Measurements from ENCODE around the gene GSE1. TPM values are rescaled to one million over a fixed set of nuclear protein-coding genes. Genes with fewer than 3 reads are reported as not detected.

Gene GSE1
- total RNA-seq, 2 experiments from 2014 or later: 8.6 to 10.1 TPM

DNA sequence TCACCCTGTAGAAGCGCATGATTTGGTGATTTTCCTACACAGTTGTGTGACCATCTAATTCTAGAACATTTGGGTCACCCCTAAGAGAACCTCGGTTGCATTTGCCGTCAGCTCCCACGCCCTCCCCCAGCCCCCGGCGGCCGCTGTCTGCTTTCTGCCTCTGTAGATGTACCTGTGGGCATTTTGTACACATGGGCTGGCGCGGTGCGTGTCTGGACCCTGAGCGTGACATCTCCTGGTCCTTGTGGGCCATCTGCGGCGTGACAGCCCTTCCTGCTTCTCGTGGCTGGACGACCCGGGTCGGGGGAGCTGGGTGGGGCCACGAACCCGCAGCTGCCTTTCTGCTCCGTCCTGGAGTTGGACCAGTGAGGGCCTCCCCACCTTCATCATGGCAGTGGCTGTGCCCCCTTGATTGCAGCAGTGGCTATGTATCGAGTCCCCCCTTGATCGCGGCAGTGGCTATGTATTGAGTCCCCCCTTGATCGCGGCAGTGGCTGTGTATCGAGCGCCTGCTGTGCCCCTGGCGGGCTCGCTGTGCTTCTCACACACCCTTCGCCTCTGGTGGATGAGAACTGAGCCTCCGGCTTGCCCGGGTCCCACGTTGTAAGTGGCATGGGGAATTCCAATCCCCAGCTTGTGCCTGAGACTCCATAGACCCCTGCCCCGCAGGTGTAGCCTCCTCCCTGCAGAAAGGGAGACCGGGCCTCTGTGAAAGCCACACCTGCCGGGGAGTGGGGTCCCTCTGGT lies 24.1 kb downstream of the GSE1 start:
- intact Hi-C loops (cut with micrococcal nuclease): no loop called here

DNA sequence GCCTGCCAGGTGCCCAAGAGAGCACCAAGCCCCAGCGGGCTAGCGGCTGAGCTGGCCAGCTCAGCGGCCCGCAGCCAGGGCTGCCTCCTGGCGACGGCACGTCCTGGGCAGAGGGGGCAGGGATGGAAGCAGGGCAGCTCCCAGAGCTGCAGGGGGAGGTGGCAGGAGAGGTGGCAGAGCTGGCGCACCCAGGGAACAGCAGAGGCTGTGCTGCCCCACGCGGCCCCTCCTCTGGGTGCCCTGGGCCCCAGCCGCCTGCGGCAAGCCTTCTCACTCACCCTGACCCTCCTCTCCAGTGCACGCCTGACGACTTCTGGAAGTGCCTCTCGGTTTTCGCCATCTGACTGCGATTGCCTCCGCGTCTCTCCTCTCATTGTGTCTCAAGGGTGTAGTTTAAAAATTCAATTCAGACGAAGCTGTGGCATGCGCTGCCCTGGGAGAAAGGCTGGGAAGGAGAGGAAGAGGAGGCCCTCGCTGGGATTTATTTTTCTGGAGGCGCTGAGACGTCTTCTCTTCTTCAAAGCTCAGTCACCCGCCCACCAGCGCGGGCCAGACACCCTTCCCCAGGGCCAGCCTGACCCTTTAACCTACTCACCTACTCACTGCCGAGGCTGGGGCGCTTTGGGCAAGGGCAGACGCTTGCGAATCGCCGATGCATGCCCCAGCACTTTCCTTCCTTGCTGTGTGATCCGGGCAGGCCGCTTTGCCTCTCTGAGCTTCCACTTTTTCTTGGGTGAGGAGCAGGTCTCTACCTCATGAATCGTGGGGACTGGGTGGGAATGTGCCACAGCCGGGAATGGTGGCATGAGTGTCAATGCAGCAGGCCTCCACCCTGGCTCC lies 24.9 kb downstream of the GSE1 start:
- intact Hi-C loops (cut with micrococcal nuclease): no loop called here

More for the DNA sequence above, 24.1 kb downstream of the GSE1 start:
- Mint-ChIP-seq H3K4me3 (no peak overlapping the region), H3K9me3 (no peaks in the 10 kb centered on the region), H3K4me1 (ENCODE audit: low read depth) (no peaks in the 10 kb centered on the region), H3K36me3 (ENCODE audit: low read depth) (no peaks in the 10 kb centered on the region), H3K27me3 (ENCODE audit: low read depth) (no peaks in the 10 kb centered on the region), H3K27ac (no peak overlapping the region)
- CTCF ChIA-PET: interaction anchor here (0.6 to 1.0 kb wide), 2 partner anchors 21 to 209 kb away, joined by 3 read pairs; no protein-coding TSS in a partner anchor
- no peak for DNase-seq

DNA sequence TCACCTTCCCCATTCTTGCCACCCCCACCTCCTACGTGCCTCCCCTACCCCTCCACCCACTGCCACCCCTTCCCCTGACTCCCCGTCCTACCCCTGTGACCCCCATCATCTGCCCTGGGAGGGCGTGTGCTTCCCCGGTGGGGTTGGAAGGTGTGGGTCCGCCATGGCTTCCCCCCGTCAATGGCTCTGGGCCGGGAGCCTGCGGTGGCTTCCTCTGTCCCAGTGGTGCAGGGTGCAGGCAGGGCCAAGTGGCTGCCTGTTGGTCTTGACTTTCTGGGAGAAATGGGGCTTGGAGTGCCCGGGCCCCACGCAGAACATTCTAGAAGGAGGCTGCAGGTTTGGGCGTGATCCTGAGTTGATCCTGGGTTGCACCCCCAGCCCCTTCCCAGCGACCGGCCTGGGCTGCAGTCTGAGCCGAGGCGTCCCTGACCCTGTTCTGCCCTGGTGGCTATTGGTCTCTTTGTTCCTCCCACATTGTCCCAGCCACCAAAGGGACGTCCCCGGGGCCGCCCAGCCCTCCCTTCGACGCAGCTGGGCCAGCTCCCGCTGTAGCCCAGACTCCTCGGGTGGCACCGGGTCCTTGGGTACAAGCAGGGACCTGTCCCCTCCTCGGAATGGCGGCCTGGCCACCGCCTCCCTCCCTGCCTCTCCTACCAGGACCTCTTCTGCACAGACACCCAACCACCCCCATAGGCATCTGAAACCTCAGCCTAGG lies 25.7 kb downstream of the GSE1 start:
- DNase-seq: no peak
- CTCF ChIA-PET: no interaction called here
- Mint-ChIP-seq H3K4me3 (no peak overlapping the region), H3K27ac (no peak overlapping the region), H3K9me3 (no peaks in the 10 kb centered on the region), H3K36me3 (ENCODE audit: low read depth) (no peaks in the 10 kb centered on the region), H3K27me3 (ENCODE audit: low read depth) (no peaks in the 10 kb centered on the region), H3K4me1 (ENCODE audit: low read depth) (no peaks in the 10 kb centered on the region)
- intact Hi-C loops (cut with micrococcal nuclease): no loop called here

More for the DNA sequence above, 24.9 kb downstream of the GSE1 start:
- Mint-ChIP-seq H3K27me3 (ENCODE audit: low read depth) (no peaks in the 10 kb centered on the region), H3K4me3 (no peak overlapping the region), H3K4me1 (ENCODE audit: low read depth) (no peaks in the 10 kb centered on the region), H3K9me3 (no peaks in the 10 kb centered on the region), H3K36me3 (ENCODE audit: low read depth) (no peaks in the 10 kb centered on the region), H3K27ac (no peak overlapping the region)
- CTCF ChIA-PET: interaction anchor here (0.6 kb wide), 1 partner anchor 208 kb away, joined by 3 read pairs; no protein-coding TSS in a partner anchor
- DNase-seq: no peak

DNA sequence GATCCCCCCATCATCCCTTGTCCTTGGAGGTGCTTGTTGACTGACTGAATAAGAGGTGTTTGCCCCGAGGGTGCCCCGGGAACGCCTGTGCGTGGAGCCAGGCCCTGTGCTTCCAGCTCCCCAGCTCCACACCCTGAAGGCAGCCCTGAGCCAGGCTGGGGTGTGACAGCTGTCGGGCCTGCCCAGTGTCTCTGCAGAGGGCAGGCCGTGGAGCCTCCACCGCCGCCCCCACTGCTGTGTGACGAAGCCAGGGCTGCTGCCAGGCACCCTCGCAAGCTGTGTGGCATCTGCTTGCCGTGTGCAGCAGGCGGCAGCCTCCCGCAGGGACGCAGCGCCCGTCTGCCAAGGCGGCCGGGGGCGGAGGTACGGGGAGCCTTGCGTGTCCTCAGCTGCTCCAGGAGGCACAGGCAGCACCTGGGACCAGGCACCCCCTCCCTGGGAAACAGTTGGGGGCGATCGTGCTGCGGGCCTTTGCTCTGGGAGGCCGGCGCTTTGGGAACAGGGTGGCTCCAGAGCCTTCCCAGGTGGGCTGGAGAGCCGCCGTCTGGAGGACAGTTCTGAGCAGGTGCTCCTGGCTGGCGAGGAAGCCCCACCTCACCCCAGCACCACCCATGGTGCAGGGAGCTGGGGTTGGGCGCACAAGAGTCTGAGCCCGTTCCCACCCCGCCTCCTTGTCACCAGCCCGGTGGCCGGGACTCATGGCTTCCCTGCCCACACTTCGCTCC lies 26.6 kb downstream of the GSE1 start:
- Mint-ChIP-seq H3K4me3 (no peak overlapping the region), H3K36me3 (ENCODE audit: low read depth) (no peaks in the 10 kb centered on the region), H3K27ac (no peak overlapping the region), H3K9me3 (no peaks in the 10 kb centered on the region), H3K4me1 (ENCODE audit: low read depth) (no peaks in the 10 kb centered on the region), H3K27me3 (ENCODE audit: low read depth) (no peaks in the 10 kb centered on the region)
- CTCF ChIA-PET: no interaction called here
- DNase-seq: no peak
- intact Hi-C loops (cut with micrococcal nuclease): no loop called here

DNA sequence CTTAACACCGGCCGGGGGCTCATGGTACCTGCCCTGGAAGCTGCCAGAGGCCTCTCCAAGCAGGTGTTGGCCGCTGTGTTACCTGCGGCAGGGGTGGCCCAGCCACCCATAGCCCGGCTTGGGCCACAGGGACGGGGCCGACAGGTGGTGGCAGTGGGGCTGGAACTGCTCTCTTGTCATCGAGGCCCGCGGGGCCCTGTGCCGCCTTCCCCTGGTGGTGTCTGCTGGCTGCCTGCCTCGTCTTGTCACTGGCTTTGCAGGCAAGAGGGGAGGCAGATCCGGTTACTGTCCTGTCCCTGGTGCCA lies 27.1 kb downstream of the GSE1 start:
- no peaks in the 10 kb centered on the region for H3K27me3 Mint-ChIP-seq (ENCODE audit: low read depth)
- no peak for DNase-seq
- H3K9me3 Mint-ChIP-seq: no peaks in the 10 kb centered on the region
- H3K36me3 Mint-ChIP-seq (ENCODE audit: low read depth): no peaks in the 10 kb centered on the region
- CTCF ChIA-PET: no interaction called here
- intact Hi-C loops (cut with micrococcal nuclease): no loop called here
- H3K4me1 Mint-ChIP-seq (ENCODE audit: low read depth): no peaks in the 10 kb centered on the region
- no peak overlapping the region for H3K4me3 Mint-ChIP-seq
- H3K27ac Mint-ChIP-seq: no peak overlapping the region

DNA sequence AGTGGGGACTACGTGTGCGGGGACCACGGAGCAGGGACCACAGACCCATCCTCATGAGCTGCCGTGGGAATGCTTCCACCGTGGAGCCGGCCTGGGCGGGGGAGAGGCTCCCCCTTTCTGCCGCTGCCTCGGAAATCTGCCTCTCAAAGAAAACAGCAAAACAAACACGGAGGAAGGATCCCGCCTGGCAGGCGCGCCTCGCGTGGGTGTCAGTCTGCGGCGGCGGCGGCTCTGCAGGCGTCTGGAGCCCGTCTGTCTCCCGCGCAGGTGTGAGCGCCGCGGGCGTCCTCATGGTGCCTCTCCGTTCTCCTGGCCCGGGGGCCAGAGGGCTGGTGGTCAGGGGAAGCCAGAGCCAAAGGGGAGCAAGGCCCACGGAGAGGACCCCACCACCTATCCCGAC lies 27.5 kb downstream of the GSE1 start:
- intact Hi-C loops (cut with micrococcal nuclease): no loop called here
- H3K4me3 Mint-ChIP-seq: no peak overlapping the region
- no peak overlapping the region for H3K27ac Mint-ChIP-seq
- no peaks in the 10 kb centered on the region for H3K27me3 Mint-ChIP-seq (ENCODE audit: low read depth)
- H3K4me1 Mint-ChIP-seq (ENCODE audit: low read depth): no peaks in the 10 kb centered on the region
- DNase-seq: no peak
- no peaks in the 10 kb centered on the region for H3K9me3 Mint-ChIP-seq
- no peaks in the 10 kb centered on the region for H3K36me3 Mint-ChIP-seq (ENCODE audit: low read depth)
- CTCF ChIA-PET: no interaction called here

DNA sequence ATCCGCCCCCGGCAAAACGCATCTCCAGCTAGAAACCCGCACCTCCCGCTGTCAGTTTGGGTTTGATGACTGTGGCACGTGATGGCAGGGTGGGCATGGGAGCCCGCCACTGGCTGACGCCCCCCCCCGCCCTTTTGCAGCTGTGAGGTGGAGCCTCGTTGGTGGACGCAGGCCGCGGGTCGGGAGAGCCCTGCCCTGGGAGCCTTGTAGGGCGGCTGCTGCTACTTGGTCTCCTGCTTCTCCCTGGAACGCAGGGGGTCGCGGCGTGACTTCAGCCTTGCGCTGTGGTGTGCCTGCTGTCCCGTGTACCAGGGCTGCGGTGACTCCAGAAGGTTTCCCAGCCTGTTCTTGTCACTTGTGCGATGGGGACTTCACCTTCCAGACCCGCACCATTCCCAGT lies 28.2 kb downstream of the GSE1 start:
- H3K9me3 Mint-ChIP-seq: no peaks in the 10 kb centered on the region
- intact Hi-C loops (cut with micrococcal nuclease): no loop called here
- DNase-seq: no peak
- CTCF ChIA-PET: no interaction called here
- no peaks in the 10 kb centered on the region for H3K27me3 Mint-ChIP-seq (ENCODE audit: low read depth)
- no peaks in the 10 kb centered on the region for H3K4me1 Mint-ChIP-seq (ENCODE audit: low read depth)
- no peaks in the 10 kb centered on the region for H3K36me3 Mint-ChIP-seq (ENCODE audit: low read depth)
- H3K27ac Mint-ChIP-seq: no peak overlapping the region
- no peak overlapping the region for H3K4me3 Mint-ChIP-seq

DNA sequence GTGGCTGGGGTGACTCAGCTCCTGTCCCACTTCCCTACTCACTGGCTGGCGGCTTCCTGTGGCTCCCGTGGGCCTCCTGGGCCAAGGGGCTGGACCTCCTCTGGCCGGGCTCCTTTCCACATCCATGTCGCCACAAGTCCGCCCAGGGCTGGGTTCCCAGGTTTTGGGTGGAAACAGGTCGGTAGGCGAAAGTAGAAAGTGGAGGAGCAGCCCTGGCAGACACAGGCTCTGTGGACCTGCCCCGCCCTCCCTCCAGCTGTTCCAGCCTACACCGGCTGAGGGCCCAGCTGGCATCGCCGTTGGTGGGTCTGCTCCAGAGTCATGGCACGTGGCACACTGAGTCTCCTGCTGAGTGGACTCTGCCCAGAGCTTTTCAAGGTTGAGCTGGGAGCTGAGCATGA lies 28.7 kb downstream of the GSE1 start:
- Mint-ChIP-seq H3K36me3 (ENCODE audit: low read depth) (no peaks in the 10 kb centered on the region), H3K27ac (no peak overlapping the region), H3K27me3 (ENCODE audit: low read depth) (no peaks in the 10 kb centered on the region), H3K4me1 (ENCODE audit: low read depth) (no peaks in the 10 kb centered on the region), H3K9me3 (no peaks in the 10 kb centered on the region), H3K4me3 (no peak overlapping the region)
- CTCF ChIA-PET: no interaction called here
- DNase-seq: no peak
- intact Hi-C loops (cut with micrococcal nuclease): loop anchor here (1.0 kb wide), 1 partner anchor 11 kb away; no protein-coding TSS in a partner anchor

DNA sequence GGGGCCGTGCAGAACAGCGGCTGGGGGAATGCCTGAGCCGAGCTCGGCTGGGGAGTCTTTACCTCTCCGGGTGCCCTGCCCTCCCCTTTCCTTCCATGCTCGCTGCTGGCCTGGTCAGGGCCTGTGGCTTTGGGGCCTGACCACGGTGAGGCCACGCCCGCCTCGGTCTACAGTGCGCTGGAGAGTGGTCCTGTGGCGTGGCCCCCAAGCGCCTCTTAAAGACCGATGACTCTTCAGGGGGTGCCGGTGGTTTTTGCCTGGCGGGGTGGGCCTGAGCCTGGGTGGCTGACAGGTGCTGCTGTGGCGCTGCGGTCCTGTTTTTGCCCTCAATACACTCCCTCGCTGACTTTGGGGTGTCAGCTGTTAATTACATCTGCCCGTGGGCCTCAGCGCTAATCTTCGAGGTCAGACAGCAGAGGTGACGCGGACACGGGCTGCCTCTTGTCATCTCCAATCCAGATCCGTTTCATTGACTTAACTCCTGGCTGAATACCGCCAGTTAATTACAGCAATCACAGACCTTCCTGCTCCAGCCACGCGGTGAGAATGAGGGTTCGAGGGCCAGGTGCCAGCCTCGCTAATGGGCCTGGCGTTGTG lies 29.7 kb downstream of the GSE1 start:
- Mint-ChIP-seq H3K27ac (no peak overlapping the region), H3K4me3 (no peak overlapping the region), H3K36me3 (ENCODE audit: low read depth) (no peaks in the 10 kb centered on the region), H3K4me1 (ENCODE audit: low read depth) (no peaks in the 10 kb centered on the region), H3K27me3 (ENCODE audit: low read depth) (no peaks in the 10 kb centered on the region), H3K9me3 (no peaks in the 10 kb centered on the region)
- no peak for DNase-seq
- CTCF ChIA-PET: interaction anchor here (1.0 kb wide), 1 partner anchor 27 kb away, joined by 3 read pairs; no protein-coding TSS in a partner anchor
- intact Hi-C loops (cut with micrococcal nuclease): loop anchor here (1.0 kb wide), 1 partner anchor 9 kb away; no protein-coding TSS in a partner anchor

DNA sequence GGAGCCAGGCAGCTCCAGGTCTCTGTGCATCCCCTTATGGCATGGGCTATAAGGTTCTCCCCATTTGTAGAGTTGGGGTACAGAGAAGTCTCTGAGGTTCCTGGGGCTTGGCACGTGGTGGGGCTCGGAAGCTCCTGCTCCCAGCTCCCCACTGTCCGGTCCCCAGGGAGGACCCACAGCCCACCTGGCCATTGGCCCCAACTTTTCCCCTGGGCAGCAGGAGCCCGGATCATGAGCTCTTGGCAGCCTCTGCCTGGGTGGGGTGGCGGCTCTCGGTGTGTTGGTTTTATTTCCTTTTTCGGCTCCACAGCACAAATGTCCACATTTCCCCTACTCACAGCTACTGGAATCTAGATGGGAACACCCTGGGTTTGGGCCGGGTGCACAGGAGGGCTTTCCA lies 30.5 kb downstream of the GSE1 start:
- DNase-seq: no peak
- H3K27me3 Mint-ChIP-seq (ENCODE audit: low read depth): no peaks in the 10 kb centered on the region
- intact Hi-C loops (cut with micrococcal nuclease): no loop called here
- no peaks in the 10 kb centered on the region for H3K4me1 Mint-ChIP-seq (ENCODE audit: low read depth)
- H3K4me3 Mint-ChIP-seq: no peak overlapping the region
- H3K27ac Mint-ChIP-seq: no peak overlapping the region
- CTCF ChIA-PET: interaction anchor here (1.1 kb wide), 1 partner anchor 16 kb away, joined by 4 read pairs; no protein-coding TSS in a partner anchor
- H3K36me3 Mint-ChIP-seq (ENCODE audit: low read depth): no peaks in the 10 kb centered on the region
- H3K9me3 Mint-ChIP-seq: no peaks in the 10 kb centered on the region

DNA sequence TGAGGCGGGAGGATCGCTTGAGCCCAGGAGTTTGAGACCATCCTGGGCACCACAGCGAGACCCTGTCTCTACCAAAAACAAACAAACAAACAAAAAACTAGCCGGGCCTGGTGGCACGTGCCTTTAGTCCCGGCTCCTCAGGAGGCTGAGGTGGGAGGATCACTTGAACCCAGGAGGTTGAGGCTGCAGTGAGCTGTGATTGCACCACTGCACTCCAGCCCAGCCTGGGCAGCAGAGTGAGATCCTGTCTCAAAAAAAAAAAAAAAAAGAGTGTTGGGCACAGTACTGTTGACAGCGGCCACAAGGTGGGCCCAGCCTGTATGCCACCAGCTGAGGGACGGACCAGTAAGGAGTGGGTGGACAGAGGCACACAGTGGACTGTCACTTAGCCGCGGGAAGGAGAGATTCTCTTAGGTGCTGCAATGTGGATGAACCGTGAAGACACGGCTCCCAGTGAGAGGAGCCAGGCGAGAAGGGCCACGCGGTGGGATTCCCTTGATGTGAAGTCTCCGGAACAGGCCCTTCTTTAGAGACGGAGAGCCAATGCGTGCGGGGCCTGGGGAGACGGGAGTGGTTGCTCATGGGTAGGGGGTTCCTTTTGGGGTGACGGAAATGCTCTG lies 31.1 kb downstream of the GSE1 start:
- DNase-seq: no peak
- Mint-ChIP-seq H3K4me3 (no peak overlapping the region), H3K27me3 (ENCODE audit: low read depth) (no peaks in the 10 kb centered on the region), H3K36me3 (ENCODE audit: low read depth) (no peaks in the 10 kb centered on the region), H3K9me3 (no peaks in the 10 kb centered on the region), H3K4me1 (ENCODE audit: low read depth) (no peaks in the 10 kb centered on the region), H3K27ac (no peak overlapping the region)
- intact Hi-C loops (cut with micrococcal nuclease): no loop called here
- CTCF ChIA-PET: interaction anchor here (1.1 kb wide), 1 partner anchor 15 kb away, joined by 4 read pairs; no protein-coding TSS in a partner anchor
